Lower leg skin (tissue), 4 donors: ENCODE results near the gene MMRN2. TPM values are rescaled to one million over a fixed set of nuclear protein-coding genes. Genes with fewer than 3 reads are reported as not detected.

Source experiments
- DNase-seq, 2 donors: peaks; one replicate each; pipeline ENCODE4 v3.0.0-alpha.2; 2019; ENCODE audit warnings: low spot score in 2 of 2
- H3K4me3 ChIP-seq: fragments of 200-600 bp; sonication (generic); 2 replicates; pipeline ENCODE4 v1.5.1; 2017; ENCODE audit warnings: mild to moderate bottlenecking, low read depth; ENCODE audit not compliant: poor library complexity, severe bottlenecking
- POLR2A ChIP-seq, 2 donors: fragments of 450-650 bp; IDR thresholded peaks; one replicate each; pipeline ENCODE4 v1.6.1; 2016 to 2017; ENCODE audit warnings: antibody characterized with exemption in 2 of 2, mild to moderate bottlenecking in 1 of 2, moderate library complexity in 1 of 2
- WGBS, 2 donors: methylation state at CpG; one replicate each; pipeline ENCODE4 v1.1.5; 2018; 5-methylcytosine and 5-hydroxymethylcytosine counted together
- intact Hi-C: fragments of 100-400 bp; cut with DNase I; formaldehyde crosslinking; loops from one replicate; pipeline ENCODE4 v1.15.0; 2023; ENCODE audit warnings: low total_unique reads
- total RNA-seq, 4 donors: library from RNA; depleted of rRNA; stranded (reverse); fragments of >200 nt; gene quantifications; one replicate each; pipeline ENCODE4 v1.1.0, GENCODE V29; 2016
- TF ChIP-seq, protein P1 (sequence below), 3 donors: fragments of 450-650 bp; IDR thresholded peaks; one replicate each; pipeline ENCODE4 v1.5.1; 2016; ENCODE audit warnings: antibody characterized with exemption in 3 of 3, mild to moderate bottlenecking in 3 of 3, moderate library complexity in 2 of 3

The MMRN2 gene
- total RNA-seq, 4 donors from 2014 or later: 24.5 to 50.8 (median 40.2) TPM

DNA sequence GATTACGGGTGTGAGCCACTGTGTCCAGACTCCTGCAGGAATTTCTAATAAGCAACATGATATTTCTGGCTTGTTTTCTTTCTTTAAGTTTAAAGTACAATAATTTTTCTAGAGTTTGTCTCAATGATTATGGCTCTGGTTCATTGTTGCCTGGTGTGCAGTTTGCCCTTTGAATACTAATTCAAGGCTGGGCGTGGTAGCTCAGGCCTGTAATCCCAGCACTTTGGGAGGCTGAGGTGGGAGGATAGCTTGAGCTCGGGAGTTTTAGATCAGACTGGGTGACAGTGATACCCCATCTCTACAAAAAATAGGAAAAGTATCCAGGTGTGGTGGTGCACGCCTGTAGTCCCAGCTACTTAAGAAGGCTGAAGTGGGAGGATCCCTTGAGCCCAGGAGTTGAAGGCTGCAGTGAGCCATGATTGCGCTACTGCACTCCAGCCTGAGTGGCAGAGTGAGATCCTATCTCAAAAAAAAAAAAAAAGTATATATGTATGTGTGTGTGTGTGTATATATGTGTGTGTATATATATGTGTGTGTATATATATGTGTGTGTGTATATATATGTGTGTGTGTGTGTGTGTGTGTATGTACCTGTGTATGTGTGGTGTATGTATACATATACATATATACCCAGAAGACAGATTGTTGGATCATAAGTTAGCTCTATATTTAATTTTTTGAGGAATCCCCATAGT is 19.1 kb upstream of the MMRN2 start:
- TF ChIP-seq, protein P1, sequence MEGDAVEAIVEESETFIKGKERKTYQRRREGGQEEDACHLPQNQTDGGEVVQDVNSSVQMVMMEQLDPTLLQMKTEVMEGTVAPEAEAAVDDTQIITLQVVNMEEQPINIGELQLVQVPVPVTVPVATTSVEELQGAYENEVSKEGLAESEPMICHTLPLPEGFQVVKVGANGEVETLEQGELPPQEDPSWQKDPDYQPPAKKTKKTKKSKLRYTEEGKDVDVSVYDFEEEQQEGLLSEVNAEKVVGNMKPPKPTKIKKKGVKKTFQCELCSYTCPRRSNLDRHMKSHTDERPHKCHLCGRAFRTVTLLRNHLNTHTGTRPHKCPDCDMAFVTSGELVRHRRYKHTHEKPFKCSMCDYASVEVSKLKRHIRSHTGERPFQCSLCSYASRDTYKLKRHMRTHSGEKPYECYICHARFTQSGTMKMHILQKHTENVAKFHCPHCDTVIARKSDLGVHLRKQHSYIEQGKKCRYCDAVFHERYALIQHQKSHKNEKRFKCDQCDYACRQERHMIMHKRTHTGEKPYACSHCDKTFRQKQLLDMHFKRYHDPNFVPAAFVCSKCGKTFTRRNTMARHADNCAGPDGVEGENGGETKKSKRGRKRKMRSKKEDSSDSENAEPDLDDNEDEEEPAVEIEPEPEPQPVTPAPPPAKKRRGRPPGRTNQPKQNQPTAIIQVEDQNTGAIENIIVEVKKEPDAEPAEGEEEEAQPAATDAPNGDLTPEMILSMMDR (IDR thresholded peaks at IDR 0.05): no peak
- TF ChIP-seq POLR2A (IDR thresholded peaks at IDR 0.05): no peak
- 96% methylated on average over 5 of the region's 5 CpGs for WGBS, 2 donors
- intact Hi-C loops: no loop called here
- H3K4me3 ChIP-seq: no peak overlapping the region
- no peak for DNase-seq

DNA sequence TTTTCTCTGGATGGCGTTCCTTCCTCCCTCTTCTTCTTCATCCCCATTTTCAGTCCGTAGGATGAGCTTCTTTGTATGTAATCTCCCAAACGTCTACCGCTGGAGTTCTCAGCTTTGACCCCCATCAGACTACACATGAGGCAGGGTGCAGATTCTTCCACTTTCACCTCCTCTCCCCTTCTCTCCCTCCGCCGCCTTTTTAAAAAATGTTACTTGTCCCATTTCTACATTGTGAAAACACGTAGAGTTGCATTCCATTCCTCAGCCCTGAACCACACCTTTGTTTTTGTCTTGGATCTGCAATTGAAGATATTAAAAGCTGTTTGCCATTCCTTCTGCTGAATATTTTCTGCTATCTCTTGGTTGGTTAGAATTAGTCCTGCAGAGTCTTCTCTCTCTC is 17.1 kb upstream of the MMRN2 start:
- intact Hi-C loops: loop anchor here (5.0 kb wide), 1 partner anchor 118 kb away; the partner anchor contains the start of gene GLUD1
- DNase-seq: no peak
- TF ChIP-seq, protein P1 (IDR thresholded peaks at IDR 0.05): no peak
- 39 to 57% methylated on average over 7 of the region's 7 CpGs for WGBS, 2 donors
- H3K4me3 ChIP-seq: no peak overlapping the region

DNA sequence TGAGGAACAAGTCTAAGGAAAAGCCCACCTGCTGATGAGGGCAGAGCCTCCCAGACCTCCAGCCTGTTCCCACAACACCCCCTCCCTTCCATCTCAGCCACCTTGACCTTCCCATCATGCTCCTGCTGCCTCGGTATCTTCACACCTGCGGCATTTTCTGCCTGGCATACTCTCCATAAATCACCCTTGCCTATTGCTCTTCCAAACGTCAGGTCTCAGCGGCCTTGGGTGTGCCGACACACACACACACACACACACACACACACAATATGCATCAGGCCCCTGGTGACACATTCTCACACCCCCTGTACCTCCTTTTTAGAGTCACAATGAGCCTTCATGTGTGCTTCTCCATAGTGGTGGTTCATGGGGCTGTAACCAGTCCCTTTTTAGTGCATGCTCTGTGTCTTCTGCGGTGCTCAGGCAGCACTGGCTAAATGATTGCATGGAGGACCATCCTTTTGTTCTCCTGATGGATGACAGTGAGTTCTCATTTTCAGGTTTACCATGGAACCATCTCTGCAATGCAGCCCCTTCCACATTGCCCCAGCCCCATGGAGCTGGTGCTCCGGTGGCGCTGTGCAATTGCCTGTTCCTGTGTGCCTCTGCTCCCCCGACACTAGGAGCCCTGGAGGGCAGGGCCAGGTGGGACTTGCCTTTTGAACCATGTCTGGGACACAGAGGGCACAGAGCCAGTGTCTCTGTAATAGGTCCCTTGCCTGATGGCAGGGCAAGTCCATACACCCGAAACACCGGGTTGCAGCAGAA is 15.4 kb upstream of the MMRN2 start:
- no peak overlapping the region for H3K4me3 ChIP-seq
- TF ChIP-seq, protein P1 (IDR thresholded peaks at IDR 0.05): no peak
- TF ChIP-seq POLR2A (IDR thresholded peaks at IDR 0.05): no peak
- intact Hi-C loops: loop anchor here (5.0 kb wide), 1 partner anchor 120 kb away; the partner anchor contains the start of gene GLUD1
- WGBS, 2 donors: 44 to 59% methylated on average over 10 of the region's 11 CpGs
- DNase-seq: peak; percentile 48 to 87

DNA sequence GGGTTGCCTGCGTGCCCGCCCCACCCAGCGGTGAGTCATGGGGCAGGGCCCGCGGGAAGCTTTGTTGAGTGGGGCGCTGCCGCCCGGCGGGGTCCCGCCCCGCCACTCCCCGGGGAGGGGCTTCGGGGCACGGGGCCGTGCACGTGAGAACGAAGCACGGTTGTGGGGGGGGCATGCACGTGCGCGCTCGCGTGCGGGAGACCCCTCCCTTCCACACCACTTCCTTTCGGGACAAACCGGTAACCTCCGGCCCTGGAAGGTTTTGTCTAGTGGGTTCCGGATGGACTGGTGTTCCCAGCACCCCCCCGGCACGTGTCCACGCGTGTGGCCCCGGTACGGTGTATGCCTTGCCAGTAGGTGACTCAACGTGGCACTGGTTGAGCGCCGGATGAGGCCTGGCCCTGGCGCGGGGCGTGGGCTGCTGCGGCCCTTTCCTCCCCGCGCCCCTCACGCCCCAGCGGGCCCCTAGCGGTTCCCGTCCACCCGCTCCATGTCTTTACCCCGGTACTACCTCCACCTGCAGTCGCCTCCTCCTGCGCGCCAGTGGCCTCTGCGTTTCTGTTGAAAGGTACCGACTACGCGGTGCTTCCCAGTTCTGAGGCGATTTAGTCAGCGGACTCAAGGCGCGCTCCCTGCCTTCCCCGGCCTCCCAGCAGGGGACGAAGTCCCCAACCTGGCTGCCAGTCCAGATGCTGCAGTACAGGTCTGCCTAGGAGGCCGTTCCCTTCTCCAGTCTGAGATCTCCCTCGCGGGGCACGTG is 14.0 kb upstream of the MMRN2 start:
- DNase-seq: peak; percentile 91 to 98
- no peak for TF ChIP-seq POLR2A (IDR thresholded peaks at IDR 0.05)
- TF ChIP-seq, protein P1 (IDR thresholded peaks at IDR 0.05): no peak
- H3K4me3 ChIP-seq: peak overlapping the region; percentile 64
- 7 to 19% methylated on average over 26 to 41 of the region's 66 CpGs for WGBS, 2 donors
- intact Hi-C loops: loop anchor here (5.0 kb wide), 1 partner anchor 121 kb away; the partner anchor contains the start of gene GLUD1

DNA sequence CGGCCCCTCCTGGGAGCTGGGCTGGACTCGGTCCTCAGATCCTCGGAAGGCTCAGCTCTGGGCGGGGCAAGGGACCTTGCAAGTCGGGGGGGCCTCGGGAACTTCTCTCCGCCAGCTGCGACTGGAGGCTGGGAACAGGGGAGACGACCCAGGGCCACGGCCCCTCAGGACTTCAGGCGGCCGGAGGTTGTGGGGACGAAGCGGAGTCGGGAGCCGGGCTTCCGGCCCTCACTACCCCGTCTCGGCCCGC is 13.5 kb upstream of the MMRN2 start:
- peak overlapping the region; percentile 64 for H3K4me3 ChIP-seq
- TF ChIP-seq, protein P1 (IDR thresholded peaks at IDR 0.05): no peak
- TF ChIP-seq POLR2A (IDR thresholded peaks at IDR 0.05): peak in 1 of 2 donors; percentile 97
- WGBS, 2 donors: 0% methylated on average over 12 to 14 of the region's 20 CpGs
- intact Hi-C loops: loop anchor here (5.0 kb wide), 1 partner anchor 121 kb away; the partner anchor contains the start of gene GLUD1
- no peak for DNase-seq
